ENCODE results near the gene RAB31.

RAB31 gene

DNA sequence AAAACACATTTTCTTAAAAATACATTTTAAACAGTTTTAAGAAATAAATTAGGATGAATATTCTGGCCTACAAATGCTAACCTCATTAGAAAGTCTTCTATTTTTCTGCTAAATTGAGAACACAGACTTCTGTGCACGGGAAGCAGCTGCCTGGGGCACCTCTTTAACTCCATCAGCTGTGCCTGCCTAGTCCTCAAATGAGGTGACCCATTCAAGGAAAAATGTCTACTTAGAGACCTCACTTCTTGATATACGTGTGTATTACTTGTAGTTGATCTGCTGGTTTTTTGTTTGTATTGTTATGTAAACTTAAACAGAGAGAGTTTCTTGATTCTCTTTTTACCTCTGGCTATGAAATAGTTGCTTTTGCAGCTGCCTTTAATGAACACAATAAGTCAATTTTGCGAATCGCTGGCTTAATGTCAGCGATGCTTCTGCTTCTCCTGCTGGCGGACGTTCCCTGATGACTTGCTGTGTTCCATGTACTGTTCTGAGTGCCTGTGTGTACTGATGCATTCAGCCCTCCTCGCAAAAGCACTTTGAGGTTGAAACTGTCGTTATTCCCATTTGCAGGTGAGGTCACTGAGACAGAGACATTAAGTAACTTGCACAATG, 88.9 kb downstream of the RAB31 start:
- no peak for DNase-seq

DNA sequence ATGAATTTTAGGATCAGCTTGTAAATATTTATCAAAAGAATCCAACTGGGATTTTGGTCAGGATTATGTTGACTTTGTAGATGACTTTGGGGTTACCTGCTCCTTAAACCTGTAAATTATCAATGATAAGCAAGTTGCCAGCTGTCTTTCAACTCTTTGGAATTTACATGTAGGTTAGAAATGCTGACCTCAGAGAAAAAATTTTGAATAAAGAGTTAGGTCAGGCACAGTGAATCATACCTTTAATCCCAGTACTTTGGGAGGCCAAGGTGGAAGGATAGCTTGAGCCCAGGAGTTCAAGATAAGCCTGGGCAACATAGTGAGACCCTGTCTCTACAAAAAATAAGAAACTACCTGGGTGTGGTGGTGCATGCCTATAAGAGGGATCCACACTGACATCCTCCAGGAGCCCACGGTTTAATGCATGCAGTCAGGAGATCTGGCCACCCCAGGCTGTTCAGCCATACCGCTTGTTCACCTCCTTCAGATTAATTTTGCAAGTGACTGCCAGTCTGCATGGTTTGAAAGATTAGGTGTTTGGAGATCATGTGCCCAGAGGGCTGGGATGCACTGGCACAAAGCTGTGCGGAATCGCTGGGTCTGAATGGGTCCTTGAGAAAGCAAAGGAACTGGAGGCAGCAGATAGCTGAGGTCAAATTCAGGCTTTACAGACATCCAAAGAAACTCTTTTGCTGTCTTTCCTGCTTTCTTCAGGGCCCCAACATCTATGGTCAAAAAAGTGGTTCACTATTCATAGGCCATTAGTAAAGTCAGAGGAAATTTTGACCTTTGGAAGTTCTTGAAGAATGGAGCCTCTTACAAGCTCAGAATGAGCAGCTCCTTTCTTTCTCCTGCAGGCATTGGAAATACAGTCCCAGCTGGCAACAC, 94.3 kb downstream of the RAB31 start:
- no peak for DNase-seq

DNA sequence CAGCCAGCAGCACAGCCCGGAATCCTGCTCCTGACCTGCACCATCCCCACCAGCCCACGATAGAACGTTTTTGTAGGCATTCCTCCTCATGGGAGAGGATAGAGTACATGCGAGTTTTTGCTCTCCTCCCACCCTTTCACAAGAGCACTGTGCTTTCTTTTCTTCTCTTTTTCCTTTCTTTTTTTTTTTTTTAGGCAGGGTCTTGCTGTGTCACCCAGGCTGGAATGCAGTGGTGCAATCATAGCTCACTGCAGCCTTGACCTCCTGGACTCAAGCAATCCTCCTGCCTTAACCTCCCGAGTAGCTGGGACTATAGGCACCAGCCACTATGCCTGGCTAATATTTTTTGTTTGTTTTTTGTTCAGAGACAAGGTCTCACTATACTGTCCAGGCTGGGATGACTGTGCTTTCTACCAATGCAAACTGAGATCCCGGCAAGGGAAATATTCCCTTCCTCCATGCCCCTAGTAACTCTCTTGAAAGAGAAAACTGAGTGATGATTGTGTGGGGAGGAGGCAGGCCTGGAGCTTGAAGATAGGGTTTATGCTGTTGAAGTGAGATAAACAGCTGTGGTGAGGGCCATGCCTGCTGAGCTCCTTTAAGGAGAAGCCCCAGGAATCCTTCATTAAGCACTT, 95.1 kb downstream of the RAB31 start:
- DNase-seq, result no peak

DNA sequence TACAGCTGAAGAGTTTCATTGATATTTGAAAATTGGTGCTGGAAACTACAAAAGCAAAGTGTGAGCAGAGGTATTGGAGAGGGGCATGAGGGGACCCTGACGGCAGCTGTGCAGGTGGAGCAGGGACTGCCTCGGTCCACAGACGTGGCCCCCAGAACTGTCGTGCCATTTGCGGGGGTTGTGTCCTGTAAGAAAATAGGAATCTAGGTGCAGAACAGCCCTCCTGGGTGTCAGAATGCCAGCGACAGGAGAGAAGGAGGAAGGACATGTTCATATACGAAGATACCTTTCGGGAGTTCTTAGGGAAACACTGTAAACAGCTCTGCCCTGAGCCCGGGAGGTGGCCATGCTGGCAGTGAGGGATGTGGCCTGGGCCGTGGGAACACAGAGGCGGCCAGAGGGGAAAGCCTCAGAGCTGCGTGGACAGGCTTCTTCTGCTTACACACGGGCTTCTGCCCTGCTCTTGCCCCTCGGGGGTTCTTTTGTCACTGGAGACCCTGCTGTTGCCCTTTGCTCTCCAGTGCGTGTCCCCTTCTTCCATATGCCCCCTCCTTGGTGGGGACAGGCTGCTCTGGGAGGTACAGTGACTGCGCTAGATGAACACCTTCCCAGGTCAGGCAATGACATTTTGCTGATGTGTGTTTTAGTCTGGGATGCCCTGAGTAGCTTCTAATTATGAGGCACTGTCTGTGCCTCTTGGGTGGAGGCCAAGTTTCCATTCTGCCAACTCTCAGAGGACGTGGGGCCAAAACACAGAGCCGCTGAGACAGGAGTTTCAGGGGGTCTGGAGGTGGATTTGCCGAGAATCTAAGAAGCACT, 95.8 kb downstream of the RAB31 start:
- no peak for DNase-seq

DNA sequence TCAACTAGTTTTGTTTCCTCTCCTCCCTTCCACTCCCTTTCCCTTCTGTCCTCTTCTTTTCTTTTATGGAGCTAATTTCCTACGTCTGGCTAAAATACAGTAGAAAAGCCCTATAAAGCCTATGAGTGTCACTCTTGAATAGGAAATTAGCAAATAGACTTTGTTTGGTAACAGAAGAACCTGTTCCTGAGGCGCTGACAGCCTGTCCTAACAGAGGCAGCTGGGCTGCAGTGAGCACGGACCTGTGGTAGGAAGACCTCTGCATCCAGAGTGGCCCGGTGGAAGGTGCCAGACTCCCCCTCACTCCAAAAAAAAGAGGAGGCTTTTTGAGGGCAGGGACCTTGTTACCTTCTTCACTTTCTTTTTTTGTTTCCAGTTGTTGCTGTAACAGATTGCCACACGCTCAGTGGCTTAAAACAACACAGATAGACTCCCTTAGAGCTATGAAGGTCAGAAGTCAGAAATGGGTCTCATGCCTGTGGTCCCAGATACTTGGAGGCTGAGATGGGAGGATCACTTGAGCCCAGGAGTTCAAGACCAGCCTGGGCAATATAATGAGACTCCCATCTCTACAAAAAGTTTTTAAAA, 96.5 kb downstream of the RAB31 start:
- no peak for DNase-seq

DNA sequence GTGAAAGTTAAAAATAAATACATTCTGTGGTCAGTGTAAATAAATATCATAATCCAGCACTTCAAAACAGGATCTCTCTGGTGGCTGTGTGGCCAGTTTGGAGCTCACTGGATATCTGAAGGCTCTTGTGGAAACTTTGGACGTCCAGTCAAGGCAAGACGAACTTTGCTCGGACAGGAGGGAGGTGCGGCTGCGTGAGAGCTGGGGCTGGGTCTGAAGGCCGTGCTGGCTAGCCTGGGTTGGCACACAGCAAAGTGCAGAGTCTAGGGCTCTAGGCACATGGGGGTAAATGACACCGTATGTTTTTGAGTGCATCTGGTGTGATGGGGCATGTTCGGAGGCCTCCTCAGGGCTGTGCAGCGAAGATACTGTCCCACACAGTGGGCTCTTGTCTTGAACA, 98.8 kb downstream of the RAB31 start:
- no peak for DNase-seq

DNA sequence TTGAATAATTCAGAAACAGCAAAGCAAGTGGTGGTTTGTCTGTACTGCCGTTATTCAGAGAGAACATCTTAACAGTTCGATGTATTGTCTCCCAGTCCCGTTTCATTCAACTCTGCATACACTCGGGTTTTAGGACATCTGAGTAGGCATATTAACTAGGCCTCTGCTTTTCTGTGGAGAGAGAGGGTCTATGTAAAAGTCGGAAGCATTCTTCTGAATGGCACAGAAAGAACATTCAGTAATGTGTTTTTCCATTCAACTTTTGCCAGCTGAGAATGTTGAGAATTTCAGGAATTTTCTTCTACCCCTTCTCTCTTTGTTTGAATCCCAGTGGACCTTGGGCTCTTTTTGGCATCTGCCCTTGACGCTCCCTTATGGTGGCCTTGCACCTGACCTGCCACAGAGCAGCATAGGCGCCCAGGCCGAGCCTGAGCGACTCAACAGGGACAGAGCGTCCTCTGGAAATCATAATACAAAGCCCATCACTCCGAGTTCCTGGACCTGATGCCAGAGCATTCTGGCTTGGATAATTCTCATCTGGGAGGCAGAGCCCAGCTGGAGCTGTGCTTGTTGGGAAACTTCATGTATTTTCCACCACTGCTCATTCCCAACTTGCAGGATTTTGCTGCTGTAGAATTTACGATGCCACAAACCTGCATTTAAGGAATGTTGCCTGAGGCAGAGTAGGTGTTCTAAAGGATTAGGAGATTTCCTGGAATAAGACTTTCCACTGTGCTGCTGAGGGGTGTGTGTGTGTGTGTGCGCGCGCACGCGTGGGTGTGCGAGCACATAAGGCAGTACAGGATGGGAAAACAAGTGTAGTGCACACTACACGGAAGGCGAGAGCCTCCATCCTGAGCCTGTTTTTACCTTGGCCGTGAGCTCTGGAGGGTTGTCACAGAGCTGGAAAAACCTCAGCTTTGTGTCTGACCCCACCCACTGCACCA, 100.5 kb downstream of the RAB31 start:
- DNase-seq, result no peak

DNA sequence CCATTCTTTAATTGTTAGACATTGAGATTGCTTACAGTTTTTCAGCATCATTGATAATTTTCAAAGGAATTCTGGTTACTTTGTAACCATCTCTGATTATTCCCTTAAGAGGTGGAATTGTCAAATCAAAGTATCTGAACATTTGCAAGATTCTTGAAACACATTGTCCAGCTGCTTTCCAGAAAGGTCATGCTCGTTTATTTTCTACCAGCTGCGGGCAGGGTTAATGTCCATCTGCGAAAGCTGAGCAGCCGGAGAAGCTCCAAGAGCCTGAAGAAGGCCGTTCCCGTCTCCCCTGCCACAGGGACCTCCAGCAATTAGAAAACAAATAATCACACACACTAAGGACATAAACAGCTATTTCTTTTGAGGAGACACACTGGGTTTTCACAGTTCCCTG, 101.6 kb downstream of the RAB31 start:
- no peak for DNase-seq

DNA sequence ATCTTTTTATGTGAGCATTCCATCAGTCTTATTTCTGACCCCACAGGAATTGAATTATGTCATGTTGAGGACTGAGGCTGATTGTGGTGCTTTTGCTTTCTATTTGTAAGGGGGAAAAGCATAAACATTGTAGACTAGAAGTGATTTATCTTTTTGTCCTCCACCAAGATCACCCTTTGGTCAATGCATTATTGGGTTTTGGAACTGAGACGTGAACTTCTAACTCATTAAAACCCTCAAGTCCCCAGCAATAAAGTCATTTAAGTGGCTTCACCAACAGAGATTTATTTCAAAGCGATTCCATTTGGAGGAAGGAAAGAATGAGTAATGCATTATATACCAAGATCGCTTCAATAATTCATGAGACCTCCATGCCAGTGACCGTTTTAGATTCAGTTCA, 102.2 kb downstream of the RAB31 start:
- DNase-seq, result no peak

DNA sequence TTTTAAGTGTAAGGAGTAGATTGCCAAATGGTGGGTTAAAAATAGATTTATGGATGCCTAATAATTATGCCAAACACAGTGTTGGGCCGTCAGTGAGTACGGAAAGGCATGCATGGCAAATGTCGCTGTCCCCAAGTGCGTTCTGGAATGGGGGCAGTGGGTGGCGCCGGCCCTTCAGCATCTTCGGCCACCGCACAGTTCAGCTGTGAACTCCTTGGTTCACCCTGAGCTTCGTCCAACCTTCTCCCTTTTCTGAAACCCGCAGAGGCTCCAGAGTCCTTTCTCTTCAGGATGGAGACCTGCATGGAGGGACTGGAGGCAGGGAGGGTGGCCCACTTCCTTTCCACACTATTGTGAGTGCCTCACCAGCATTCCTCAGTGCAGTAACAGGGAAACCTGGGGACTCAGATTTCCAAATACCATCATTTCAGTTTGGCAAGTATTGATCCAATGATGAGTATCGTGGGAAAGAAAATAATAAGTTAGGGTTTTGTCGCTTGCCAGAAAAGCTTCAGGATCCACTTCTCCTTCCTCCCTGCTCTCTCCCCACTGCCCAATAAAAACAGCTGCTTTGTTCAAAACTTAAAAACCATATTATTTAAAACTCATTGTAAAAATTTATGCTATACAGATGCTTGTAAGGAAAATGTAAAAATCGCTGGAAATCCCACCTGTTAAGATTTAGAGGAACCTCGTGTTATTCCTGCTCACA, 103.0 kb downstream of the RAB31 start:
- DNase-seq, result no peak

DNA sequence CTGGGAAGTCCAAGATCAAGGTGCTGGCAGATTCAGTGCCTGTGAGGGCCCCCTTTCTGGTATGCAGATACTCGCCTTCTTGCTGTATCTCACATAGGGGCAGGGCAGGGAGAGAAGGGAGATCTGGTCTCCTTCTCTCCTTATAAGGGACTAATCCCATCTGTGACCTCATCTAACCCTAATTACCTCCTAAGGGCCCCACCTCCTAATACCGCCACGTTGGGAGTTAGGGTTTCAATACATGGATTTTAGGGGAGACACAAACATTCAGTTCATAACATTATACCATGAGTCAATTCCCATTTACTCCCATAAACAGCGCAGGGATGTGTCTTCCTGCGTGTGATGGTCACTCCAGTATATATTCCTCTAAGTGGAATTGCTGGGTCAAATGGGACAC, 103.9 kb downstream of the RAB31 start:
- DNase-seq, result no peak

DNA sequence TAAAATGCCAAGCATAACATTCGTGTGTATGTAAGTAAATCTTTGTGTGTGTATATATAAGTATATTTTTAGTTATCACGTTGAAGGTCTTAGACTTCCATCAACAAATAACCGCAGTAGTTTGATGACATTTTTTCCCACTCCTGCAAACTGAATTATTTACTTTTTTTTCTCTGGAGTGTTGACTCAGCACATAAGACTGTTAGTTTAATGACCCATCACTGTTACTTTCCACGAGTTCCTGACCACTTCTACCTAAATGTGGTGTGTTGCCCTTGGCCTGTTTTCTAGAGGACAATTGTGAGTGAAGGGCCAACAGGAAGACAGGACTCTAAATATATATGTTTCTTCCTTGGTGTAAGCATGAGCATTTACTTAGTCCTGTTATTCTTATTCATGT, 106.3 kb downstream of the RAB31 start:
- no peak for DNase-seq

DNA sequence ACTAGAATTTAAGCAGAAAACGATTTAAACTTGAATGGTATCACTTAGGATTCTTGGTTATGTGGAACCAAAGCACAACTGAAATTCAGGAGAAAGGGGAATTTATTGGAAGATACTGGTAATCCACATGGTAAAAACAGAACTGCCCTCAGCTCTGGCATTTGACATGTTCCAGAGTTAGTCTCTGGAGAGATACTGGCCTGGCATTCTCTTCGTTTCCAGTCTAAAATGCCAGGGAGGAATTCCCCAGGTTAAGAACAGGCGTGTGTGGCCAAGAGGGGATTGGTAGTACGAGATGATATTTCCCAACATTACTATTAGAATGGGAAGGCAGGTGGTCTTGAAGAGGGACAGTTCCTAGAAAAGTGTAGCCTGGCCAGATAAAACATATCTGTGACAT, 109.2 kb downstream of the RAB31 start:
- DNase-seq, result no peak

DNA sequence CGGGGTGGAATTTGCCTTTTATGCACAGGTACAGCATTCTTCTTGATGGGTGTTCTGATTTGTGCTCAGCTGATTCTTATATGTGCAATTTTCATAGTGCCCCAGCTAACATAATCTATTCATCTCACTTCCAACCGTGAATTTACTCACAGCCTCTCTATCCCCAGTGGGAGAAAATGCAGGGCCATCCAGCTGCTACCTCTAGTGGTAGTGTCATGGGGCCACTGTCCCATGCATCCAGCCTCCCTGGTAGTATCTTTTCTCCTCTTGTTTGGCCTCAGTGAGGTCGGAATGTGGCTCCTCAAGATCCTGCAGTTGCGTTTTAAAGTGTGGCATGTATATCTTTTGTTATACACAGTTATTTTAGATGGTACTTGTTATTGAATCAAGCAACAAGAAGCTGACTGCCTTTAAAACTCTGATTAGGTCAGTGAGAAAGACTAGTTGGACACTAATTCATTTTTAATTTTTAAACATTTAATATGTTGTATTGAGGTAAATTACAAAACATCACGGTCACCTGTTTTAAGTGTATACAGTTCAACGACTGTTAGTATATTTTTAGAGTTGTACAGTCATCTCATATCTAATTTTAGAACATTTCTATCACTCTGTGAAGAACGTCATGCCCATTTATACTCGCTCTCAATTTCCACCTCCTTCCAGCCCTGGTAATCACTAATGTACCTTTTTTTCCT, 109.8 kb downstream of the RAB31 start:
- DNase-seq, result no peak

DNA sequence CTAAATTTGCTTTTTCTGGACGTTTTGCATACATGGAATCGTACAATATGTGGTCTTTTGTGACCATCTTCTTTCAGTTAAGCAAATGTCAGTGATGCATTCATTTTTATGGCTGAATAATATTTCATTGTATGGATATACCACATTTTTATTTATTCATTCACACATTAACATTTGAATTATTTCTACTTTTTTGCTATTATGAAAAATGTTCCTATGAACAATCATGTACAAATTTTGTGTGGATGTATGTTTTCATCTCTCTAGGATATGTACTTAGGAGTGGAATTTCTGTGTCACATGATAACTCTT, 110.3 kb downstream of the RAB31 start:
- no peak for DNase-seq

DNA sequence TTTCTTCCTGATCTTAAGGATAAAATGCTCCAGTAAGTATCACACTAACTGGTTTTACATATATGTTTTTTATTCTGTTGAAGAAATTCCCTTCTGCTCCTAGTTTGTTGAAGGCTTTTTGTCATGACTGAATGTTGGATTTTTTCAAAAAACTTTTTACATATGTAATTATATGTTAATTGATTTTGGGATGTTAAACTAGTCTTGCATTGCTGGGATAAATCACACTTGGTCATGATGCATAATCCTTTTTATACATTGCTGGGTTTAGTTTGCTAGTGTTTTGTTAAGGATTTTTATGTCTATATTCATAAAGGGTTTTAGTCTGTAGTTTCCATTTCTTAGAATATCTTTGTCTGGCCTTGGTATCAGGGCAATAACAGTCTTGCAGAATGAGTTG, 112.0 kb downstream of the RAB31 start:
- no peak for DNase-seq

DNA sequence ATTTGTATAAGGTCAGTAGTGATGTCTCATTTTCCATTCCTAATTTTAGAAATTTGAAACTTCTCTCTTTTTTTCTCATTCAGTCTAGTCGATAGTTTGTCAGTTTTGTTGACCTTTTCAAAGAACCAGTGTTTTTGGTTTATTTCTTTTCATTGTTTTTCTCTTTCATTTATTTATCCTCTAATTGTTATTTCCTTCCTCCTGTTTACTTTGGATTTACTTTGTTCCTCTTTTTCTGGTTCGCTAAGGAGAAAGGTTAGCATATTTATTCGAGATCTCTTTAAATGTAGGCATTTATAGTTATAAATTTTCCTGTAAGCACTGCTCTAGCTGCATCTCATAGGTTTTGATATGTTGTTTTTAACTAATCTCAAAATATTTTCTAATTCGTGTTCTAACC, 112.6 kb downstream of the RAB31 start:
- no peak for DNase-seq

DNA sequence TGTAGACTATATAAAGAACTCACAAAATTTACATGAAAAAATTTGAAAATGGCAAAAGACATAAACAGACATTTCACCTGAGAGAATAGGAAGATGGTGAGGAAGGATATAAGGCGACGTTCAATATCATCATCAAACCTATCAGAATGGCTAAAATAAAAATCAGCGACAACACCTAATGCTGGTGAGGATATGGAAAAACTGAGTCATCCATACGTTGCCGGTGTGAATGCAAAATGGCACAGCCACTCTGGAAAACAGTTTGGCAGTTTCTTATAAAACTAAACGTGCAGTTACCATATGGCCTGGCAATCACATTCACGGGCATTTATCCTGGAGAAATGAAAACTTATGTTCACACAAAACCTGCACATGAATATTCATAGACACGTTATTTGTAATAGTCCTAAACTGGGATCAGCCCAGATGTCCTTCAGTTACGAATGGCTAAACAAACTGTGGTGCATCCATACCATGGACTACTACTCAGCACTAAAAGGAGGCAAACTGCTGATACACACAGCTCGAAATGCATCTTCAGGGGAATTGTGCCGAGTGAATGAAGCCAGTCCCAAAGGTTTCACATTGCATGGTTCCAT, 114.6 kb downstream of the RAB31 start:
- DNase-seq, result no peak

DNA sequence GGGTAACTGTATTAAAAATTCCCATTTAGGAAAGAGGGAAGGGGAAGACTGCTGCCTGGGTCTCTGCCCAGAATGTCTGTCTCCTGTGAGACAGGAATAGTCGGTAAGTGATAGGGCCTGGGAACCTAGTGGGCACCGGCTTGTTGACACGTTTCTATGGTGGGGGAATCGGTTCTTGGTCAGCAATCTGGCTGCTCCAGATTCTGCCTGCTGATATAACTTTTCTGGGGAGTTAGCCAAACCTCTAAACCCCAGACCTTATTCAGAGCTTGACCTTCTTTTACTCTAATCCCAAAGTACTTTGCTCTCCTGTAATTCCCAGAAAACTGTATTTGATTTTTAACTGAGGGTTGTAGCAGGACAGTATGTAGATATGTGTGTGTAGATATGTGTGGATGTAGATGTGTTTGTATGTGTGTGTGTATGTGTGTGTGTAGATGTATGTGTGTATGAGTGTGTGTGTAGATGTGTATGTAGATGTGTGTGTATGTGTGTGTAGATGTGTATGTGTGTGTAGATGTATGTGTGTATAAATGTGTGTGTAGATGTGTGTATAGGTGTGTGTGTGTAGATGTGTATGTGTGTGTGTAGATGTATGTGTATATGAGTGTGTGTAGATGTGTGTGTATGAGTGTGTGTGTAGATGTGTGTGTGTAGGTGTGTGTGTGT, 115.8 kb downstream of the RAB31 start:
- no peak for DNase-seq

DNA sequence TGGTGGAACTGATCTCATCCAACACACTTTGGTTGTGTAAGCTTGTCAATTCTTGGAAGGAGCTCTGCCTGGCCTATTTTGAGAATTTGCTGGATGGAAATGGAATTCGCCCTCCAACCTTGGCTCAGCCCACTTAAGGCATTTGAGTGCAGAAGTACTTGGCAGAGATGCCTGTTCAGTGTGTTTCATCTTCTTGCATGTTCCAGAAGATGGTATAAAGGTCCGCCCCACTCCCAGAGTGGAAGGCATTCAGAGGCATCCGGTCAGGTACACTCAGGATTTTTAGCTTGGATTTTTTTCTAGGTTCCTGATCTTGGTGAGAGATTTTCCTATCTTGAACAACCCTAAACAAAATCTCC, 116.4 kb downstream of the RAB31 start:
- no peak for DNase-seq
